Common myeloid progenitor, CD34-positive (primary cell): ENCODE measurements around the gene SPRR2G.
"Not testable (repeated sequence)": the region's sequence is repeated elsewhere in the genome, so short reads cannot be mapped to it uniquely, and the experiment has no call there.

Experiments
- CTCF ChIA-PET: fragments of 350-600 bp; sonication (Branson Sonifier 250); formaldehyde crosslinking; loops from one replicate; lab custom pipeline; 2021; ENCODE audit warnings: antibody characterized with exemption; lab: Charles Lee
- POLR2A ChIA-PET: fragments of 350-600 bp; sonication (Branson Sonifier 250); formaldehyde crosslinking; loops from one replicate; lab custom pipeline; 2021; ENCODE audit warnings: antibody characterized with exemption; lab: Charles Lee
- DNase-seq, 3 donors: peaks; one replicate each; pipeline versions ENCODE4 v3.0.0 to v3.0.0-alpha.2; 2013
- H3K27ac ChIP-seq, 2 experiments: 1 replicate in 1 of 2; 2 replicates in 1 of 2; pipeline ENCODE4 v1.7.0; 2013; ENCODE audit warnings: inconsistent platforms in 2 of 2, low read length in 2 of 2, mild to moderate bottlenecking in 2 of 2, low read depth in 1 of 2, moderate library complexity in 1 of 2; ENCODE audit not compliant: severe bottlenecking in 2 of 2, insufficient read depth in 1 of 2, poor library complexity in 1 of 2
- H3K27me3 ChIP-seq, 5 experiments: replicated peaks in 2 of 5; 1 replicate in 3 of 5; 2 replicates in 2 of 5; pipeline versions ENCODE4 v1.6.1 to v1.7.0; 2013; ENCODE audit warnings: low read length in 4 of 5, mild to moderate bottlenecking in 2 of 5, moderate library complexity in 2 of 5, inconsistent platforms in 1 of 5; ENCODE audit not compliant: insufficient read depth in 5 of 5, control insufficient read depth in 4 of 5
- H3K36me3 ChIP-seq, 4 experiments: 1 replicate in 2 of 4; 2 replicates in 2 of 4; pipeline versions ENCODE4 v1.6.1 to v1.7.0; 2013; ENCODE audit warnings: low read length in 3 of 4, control low read depth in 1 of 4, mild to moderate bottlenecking in 1 of 4; ENCODE audit not compliant: control insufficient read depth in 4 of 4, insufficient read depth in 4 of 4
- H3K4me1 ChIP-seq, 4 experiments: 1 replicate in 3 of 4; 2 replicates in 1 of 4; pipeline versions ENCODE4 v1.6.1 to v1.7.1; 2013; ENCODE audit warnings: low read length in 3 of 4, mild to moderate bottlenecking in 3 of 4, control low read depth in 1 of 4, inconsistent platforms in 1 of 4, moderate library complexity in 1 of 4; ENCODE audit not compliant: control insufficient read depth in 4 of 4, insufficient read depth in 4 of 4; ENCODE audit errors: control extremely low read depth in 1 of 4
- H3K4me3 ChIP-seq, 7 experiments: 1 replicate in 4 of 7; 2 replicates in 3 of 7; pipeline versions ENCODE4 v1.5.1 to v1.7.0; 2013; ENCODE audit warnings: mild to moderate bottlenecking in 7 of 7, low read length in 6 of 7, moderate library complexity in 6 of 7, inconsistent platforms in 2 of 7, low read depth in 2 of 7, control low read depth in 1 of 7; ENCODE audit not compliant: insufficient read depth in 4 of 7, control insufficient read depth in 1 of 7; ENCODE audit errors: extremely low read depth in 1 of 7
- H3K9me3 ChIP-seq, 5 experiments: 1 replicate in 4 of 5; 2 replicates in 1 of 5; pipeline versions ENCODE4 v1.6.1 to v1.7.1; 2013; ENCODE audit warnings: low read length in 4 of 5, mild to moderate bottlenecking in 2 of 5, inconsistent platforms in 1 of 5, low read depth in 1 of 5, moderate library complexity in 1 of 5; ENCODE audit not compliant: control insufficient read depth in 4 of 5, insufficient read depth in 2 of 5; ENCODE audit errors: control extremely low read depth in 1 of 5
- WGBS: methylation state at CpG from one replicate; pipeline ENCODE4 v1.1.5; 2013; ENCODE audit not compliant: insufficient coverage; 5-methylcytosine and 5-hydroxymethylcytosine counted together

SPRR2G gene

GRCh38 chr1:153133743-153134142, 16.9 kb downstream of the SPRR2G start:
- H3K9me3 ChIP-seq, result peaks cover 0 to 1% (median 0%) of the 10 kb centered on the region in 5 experiments
- H3K4me3 ChIP-seq, result no peak overlapping the region
- WGBS, result 83% methylated on average over 1 of the region's 2 CpGs
- no peaks in the 10 kb centered on the region for H3K36me3 ChIP-seq
- ChIA-PET CTCF (no interaction called here), POLR2A (no interaction called here)
- no peak for DNase-seq
- no peak overlapping the region for H3K27ac ChIP-seq
- H3K4me1 ChIP-seq, result no peaks in the 10 kb centered on the region
- peaks cover 0 to 4% (median 2%) of the 10 kb centered on the region in 5 experiments for H3K27me3 ChIP-seq

DNA sequence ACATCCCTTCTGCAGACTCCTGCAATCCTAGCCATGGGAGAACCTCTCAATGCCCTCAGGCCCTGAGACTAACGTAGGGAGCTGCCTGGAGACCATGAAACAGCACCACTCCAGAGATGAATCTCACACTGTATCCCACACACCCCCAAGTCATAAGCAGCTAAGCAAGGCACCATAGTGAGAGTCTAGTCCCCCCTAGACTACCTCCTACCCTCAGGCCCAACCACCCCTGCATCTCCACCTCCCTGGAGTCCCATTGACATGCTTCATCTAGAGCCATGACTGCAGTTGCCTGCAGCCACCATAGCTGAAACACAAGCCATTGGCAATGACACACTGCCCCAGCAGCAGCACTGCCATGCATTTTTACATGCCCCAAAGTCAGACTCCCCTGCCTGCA, 17.4 kb downstream of the SPRR2G start:
- CTCF ChIA-PET, result no interaction called here

DNA sequence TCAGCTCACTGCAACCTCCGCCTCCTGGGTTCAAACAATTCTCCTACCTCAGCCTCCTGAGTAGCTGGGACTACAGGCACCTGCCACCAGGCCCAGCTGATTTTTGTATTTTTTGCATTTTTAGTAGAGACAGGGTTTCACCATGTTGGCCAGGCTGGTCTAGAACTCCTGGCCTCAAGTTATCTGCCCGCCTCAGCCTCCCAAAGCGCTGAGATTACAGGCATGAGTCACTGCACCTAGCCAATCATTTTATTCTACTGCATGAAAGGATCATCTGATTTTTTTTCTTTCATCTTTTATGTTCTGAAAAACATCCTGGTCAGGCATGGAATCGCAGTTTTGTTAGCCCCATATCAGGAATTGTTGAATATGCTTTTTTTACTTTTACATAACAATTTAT, 22.0 kb downstream of the SPRR2G start:
- H3K36me3 ChIP-seq, H3K9me3 ChIP-seq, CTCF ChIA-PET, H3K4me3 ChIP-seq, POLR2A ChIA-PET, H3K4me1 ChIP-seq, DNase-seq, H3K27ac ChIP-seq, H3K27me3 ChIP-seq: not testable (repeated sequence)
- 94% methylated on average over 2 of the region's 4 CpGs for WGBS

More for the DNA sequence above, 17.4 kb downstream of the SPRR2G start:
- DNase-seq, result no peak
- Histone ChIP-seq H3K4me3 (no peak overlapping the region), H3K36me3 (no peaks in the 10 kb centered on the region), H3K9me3 (peaks cover 0 to 1% (median 0%) of the 10 kb centered on the region in 5 experiments), H3K27me3 (peaks cover 0 to 4% (median 2%) of the 10 kb centered on the region in 5 experiments), H3K27ac (no peak overlapping the region), H3K4me1 (no peaks in the 10 kb centered on the region)
- POLR2A ChIA-PET, result no interaction called here
- WGBS, result 100% methylated on average over 1 of the region's 1 CpG

DNA sequence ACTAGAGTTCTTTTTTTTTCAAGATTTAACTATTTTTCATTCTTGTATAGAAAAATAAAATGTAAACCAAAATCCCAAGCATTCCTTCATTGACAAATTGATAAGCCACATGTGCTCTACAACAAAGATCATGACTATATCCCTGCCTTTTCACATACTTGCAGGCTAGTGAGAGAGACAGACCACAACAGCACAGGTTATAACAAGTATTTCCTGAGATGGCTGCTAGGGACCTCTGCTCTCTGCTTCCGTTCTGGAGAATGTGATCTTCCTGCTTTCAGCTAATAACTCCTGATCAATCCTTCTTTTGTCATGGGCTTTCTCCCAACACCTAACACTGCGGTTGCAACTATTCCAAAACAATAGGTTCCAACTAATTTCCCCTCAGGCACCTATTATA, 23.4 kb downstream of the SPRR2G start:
- 69% methylated on average over 2 of the region's 2 CpGs for WGBS
- no peak overlapping the region for H3K27ac ChIP-seq
- CTCF ChIA-PET, result no interaction called here
- peaks cover 0 to 6% (median 0%) of the 10 kb centered on the region in 5 experiments for H3K9me3 ChIP-seq
- no peak for DNase-seq
- H3K4me3 ChIP-seq, result no peak overlapping the region
- no peaks in the 10 kb centered on the region for H3K4me1 ChIP-seq
- peaks cover 0 to 4% (median 0%) of the 10 kb centered on the region in 5 experiments for H3K27me3 ChIP-seq
- no peaks in the 10 kb centered on the region for H3K36me3 ChIP-seq
- POLR2A ChIA-PET, result no interaction called here

DNA sequence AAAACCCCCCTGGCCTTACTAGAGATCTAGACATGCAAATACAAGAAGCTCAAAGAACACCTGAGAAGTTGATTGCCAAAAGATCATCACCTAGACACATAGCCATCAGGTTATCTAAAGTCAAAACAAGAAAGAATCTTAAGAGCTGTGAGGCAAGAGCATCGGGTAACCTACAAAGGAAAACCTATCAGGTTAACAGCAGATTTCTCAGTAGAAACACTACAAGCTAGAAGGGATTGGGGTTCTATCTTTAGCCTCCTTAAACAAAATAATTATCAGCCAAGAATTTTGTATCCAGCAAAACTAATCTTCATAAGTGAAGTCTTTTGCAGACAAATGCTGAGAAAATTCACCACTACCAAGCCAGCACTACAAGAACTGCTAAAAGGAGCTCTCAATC, 25.2 kb downstream of the SPRR2G start:
- CTCF ChIA-PET, result interaction anchor here (0.6 kb wide), 1 partner anchor 59 kb away, joined by 3 read pairs; no protein-coding TSS in a partner anchor
- DNase-seq, result no peak
- H3K36me3 ChIP-seq, result no peaks in the 10 kb centered on the region
- no peak overlapping the region for H3K27ac ChIP-seq
- H3K4me1 ChIP-seq, result no peaks in the 10 kb centered on the region
- H3K9me3 ChIP-seq, result peaks cover 0 to 6% (median 1%) of the 10 kb centered on the region in 5 experiments
- 100% methylated on average over 1 of the region's 1 CpG for WGBS
- H3K4me3 ChIP-seq, result no peak overlapping the region
- H3K27me3 ChIP-seq, result peaks cover 0 to 4% (median 2%) of the 10 kb centered on the region in 5 experiments
- POLR2A ChIA-PET, result no interaction called here

- H3K9me3 ChIP-seq, POLR2A ChIA-PET, CTCF ChIA-PET, H3K4me1 ChIP-seq, DNase-seq, H3K27me3 ChIP-seq, H3K36me3 ChIP-seq, H3K27ac ChIP-seq, H3K4me3 ChIP-seq: not testable (repeated sequence)
- WGBS, result 96% methylated on average over 5 of the region's 8 CpGs
Observed at GRCh38 chr1:153123793-153124192, 26.9 kb downstream of the SPRR2G start.

GRCh38 chr1:153122831-153123421, 27.8 kb downstream of the SPRR2G start:
- DNase-seq, result no peak
- Histone ChIP-seq H3K4me3 (no peak overlapping the region), H3K27ac (no peak overlapping the region), H3K27me3 (peaks cover 0 to 3% (median 0%) of the 10 kb centered on the region in 5 experiments), H3K9me3 (peaks cover 0 to 6% (median 1%) of the 10 kb centered on the region in 5 experiments), H3K4me1 (no peaks in the 10 kb centered on the region), H3K36me3 (no peaks in the 10 kb centered on the region)
- ChIA-PET POLR2A (no interaction called here), CTCF (no interaction called here)
- WGBS, result 83% methylated on average over 3 of the region's 3 CpGs
